HL-60 (cell line): ENCODE data around the gene PCSK4.
A peak's percentile ranks its signal among the peaks of the same experiment; 100 is the strongest.

ENCODE experiments used
- CTCF ChIP-seq: IDR thresholded peaks from one replicate; pipeline ENCODE4 v1.5.1; 2011; ENCODE audit warnings: low read length, control low read depth, inconsistent platforms; ENCODE audit not compliant: insufficient read depth
- GABPA ChIP-seq: IDR thresholded peaks from 2 replicates; pipeline ENCODE4 v1.6.1; 2012; ENCODE audit warnings: low read depth
- POLR2AphosphoS5 ChIP-seq: IDR thresholded peaks from 2 replicates; pipeline ENCODE4 v1.6.1; 2012; ENCODE audit warnings: low read depth
- SPI1 ChIP-seq: IDR thresholded peaks from 2 replicates; pipeline ENCODE4 v1.6.1; 2012; ENCODE audit warnings: low read depth, mild to moderate bottlenecking, borderline replicate concordance

GRCh38 chr19:1431759-1432506 lies 58.2 kb downstream of the PCSK4 start:
- no peak for TF ChIP-seq CTCF
- TF ChIP-seq POLR2AphosphoS5, result peak; percentile 39; the same call in 1 of the 2 replicates
- no peak for TF ChIP-seq GABPA
- TF ChIP-seq SPI1, result no peak
